Dendritic cell treated with granulocyte-macrophage colony-stimulating factor and Interleukin-4, amounts not matched to agents 40 ng/mL and 50 ng/mL, for 4 days (primary cell): ENCODE measurements around the gene TXNRD2.

Experiments
- H3K27ac Mint-ChIP-seq: one replicate; pipeline ENCODE4 v1.8.0; 2022; ENCODE audit warnings: mild to moderate bottlenecking, mixed read lengths
- H3K27me3 Mint-ChIP-seq: one replicate; pipeline ENCODE4 v1.8.0; 2022; ENCODE audit warnings: mild to moderate bottlenecking, mixed read lengths
- H3K36me3 Mint-ChIP-seq: one replicate; pipeline ENCODE4 v1.8.0; 2022; ENCODE audit warnings: low read depth, mixed read lengths
- H3K4me1 Mint-ChIP-seq: one replicate; pipeline ENCODE4 v1.8.0; 2022; ENCODE audit warnings: low read depth, mixed read lengths
- H3K4me3 Mint-ChIP-seq: one replicate; pipeline ENCODE4 v1.8.0; 2022; ENCODE audit warnings: mild to moderate bottlenecking, moderate library complexity, mixed read lengths
- H3K9me3 Mint-ChIP-seq: one replicate; pipeline ENCODE4 v1.8.0; 2022; ENCODE audit warnings: mixed read lengths
- intact Hi-C: fragments of 100-400 bp; cut with micrococcal nuclease; formaldehyde crosslinking; loops from one replicate; pipeline ENCODE4 v1.15.0; 2022

The TXNRD2 gene

GRCh38 chr22:19853879-19854777 is 87.5 kb downstream of the TXNRD2 start:
- peaks cover 42% of the 10 kb centered on the region for H3K4me1 Mint-ChIP-seq
- H3K27me3 Mint-ChIP-seq, result no peaks in the 10 kb centered on the region
- peak overlapping the region; percentile 96 for H3K27ac Mint-ChIP-seq
- peaks cover 55% of the 10 kb centered on the region for H3K36me3 Mint-ChIP-seq
- H3K4me3 Mint-ChIP-seq, result peak overlapping the region; percentile 93
- H3K9me3 Mint-ChIP-seq, result no peaks in the 10 kb centered on the region
- intact Hi-C loops, result no loop called here

GRCh38 chr22:19853058-19853878 is 88.3 kb downstream of the TXNRD2 start:
- peaks cover 42% of the 10 kb centered on the region for H3K4me1 Mint-ChIP-seq
- H3K27me3 Mint-ChIP-seq, result no peaks in the 10 kb centered on the region
- intact Hi-C loops, result no loop called here

GRCh38 chr22:19852177-19852781 is 89.3 kb downstream of the TXNRD2 start:
- Mint-ChIP-seq H3K27me3 (no peaks in the 10 kb centered on the region), H3K36me3 (peaks cover 61% of the 10 kb centered on the region), H3K9me3 (no peaks in the 10 kb centered on the region), H3K4me1 (peaks cover 42% of the 10 kb centered on the region), H3K4me3 (no peak overlapping the region), H3K27ac (no peak overlapping the region)
- intact Hi-C loops, result no loop called here

More at GRCh38 chr22:19853058-19853878, 88.3 kb downstream of the TXNRD2 start:
- Mint-ChIP-seq H3K9me3 (no peaks in the 10 kb centered on the region), H3K27ac (peak overlapping the region; percentile 96), H3K4me3 (peak overlapping the region; percentile 93), H3K36me3 (peaks cover 55% of the 10 kb centered on the region)

GRCh38 chr22:19851291-19852176 is 90.1 kb downstream of the TXNRD2 start:
- no peaks in the 10 kb centered on the region for H3K27me3 Mint-ChIP-seq
- peaks cover 42% of the 10 kb centered on the region for H3K4me1 Mint-ChIP-seq
- no peak overlapping the region for H3K27ac Mint-ChIP-seq
- peaks cover 66% of the 10 kb centered on the region for H3K36me3 Mint-ChIP-seq
- intact Hi-C loops, result no loop called here
- no peaks in the 10 kb centered on the region for H3K9me3 Mint-ChIP-seq
- no peak overlapping the region for H3K4me3 Mint-ChIP-seq

GRCh38 chr22:19850763-19851109 is 90.9 kb downstream of the TXNRD2 start:
- no peak overlapping the region for H3K27ac Mint-ChIP-seq
- intact Hi-C loops, result no loop called here
- H3K36me3 Mint-ChIP-seq, result peaks cover 66% of the 10 kb centered on the region
- no peaks in the 10 kb centered on the region for H3K27me3 Mint-ChIP-seq
- H3K4me1 Mint-ChIP-seq, result peaks cover 40% of the 10 kb centered on the region
- no peak overlapping the region for H3K4me3 Mint-ChIP-seq
- no peaks in the 10 kb centered on the region for H3K9me3 Mint-ChIP-seq

GRCh38 chr22:19849835-19850762 is 91.5 kb downstream of the TXNRD2 start:
- Mint-ChIP-seq H3K4me1 (peaks cover 40% of the 10 kb centered on the region), H3K27me3 (no peaks in the 10 kb centered on the region), H3K36me3 (peaks cover 63% of the 10 kb centered on the region), H3K4me3 (no peak overlapping the region), H3K27ac (no peak overlapping the region), H3K9me3 (no peaks in the 10 kb centered on the region)
- intact Hi-C loops, result no loop called here

GRCh38 chr22:19848298-19849224 is 93.1 kb downstream of the TXNRD2 start:
- Mint-ChIP-seq H3K4me1 (peaks cover 47% of the 10 kb centered on the region), H3K27ac (no peak overlapping the region)
- intact Hi-C loops, result no loop called here

GRCh38 chr22:19847345-19847632 is 94.3 kb downstream of the TXNRD2 start:
- H3K9me3 Mint-ChIP-seq, result no peaks in the 10 kb centered on the region
- H3K4me1 Mint-ChIP-seq, result peaks cover 38% of the 10 kb centered on the region
- intact Hi-C loops, result no loop called here
- peaks cover 39% of the 10 kb centered on the region for H3K36me3 Mint-ChIP-seq
- H3K27ac Mint-ChIP-seq, result no peak overlapping the region
- no peaks in the 10 kb centered on the region for H3K27me3 Mint-ChIP-seq
- no peak overlapping the region for H3K4me3 Mint-ChIP-seq

More at GRCh38 chr22:19848298-19849224, 93.1 kb downstream of the TXNRD2 start:
- Mint-ChIP-seq H3K4me3 (no peak overlapping the region), H3K27me3 (no peaks in the 10 kb centered on the region), H3K9me3 (no peaks in the 10 kb centered on the region), H3K36me3 (peaks cover 50% of the 10 kb centered on the region)

GRCh38 chr22:19846620-19847344 is 94.8 kb downstream of the TXNRD2 start:
- H3K9me3 Mint-ChIP-seq, result no peaks in the 10 kb centered on the region
- no peak overlapping the region for H3K4me3 Mint-ChIP-seq
- peaks cover 33% of the 10 kb centered on the region for H3K4me1 Mint-ChIP-seq
- no peaks in the 10 kb centered on the region for H3K27me3 Mint-ChIP-seq
- no peak overlapping the region for H3K27ac Mint-ChIP-seq
- H3K36me3 Mint-ChIP-seq, result peaks cover 34% of the 10 kb centered on the region
- intact Hi-C loops, result no loop called here

GRCh38 chr22:19845054-19845722 is 96.4 kb downstream of the TXNRD2 start:
- intact Hi-C loops, result no loop called here
- Mint-ChIP-seq H3K27me3 (no peaks in the 10 kb centered on the region), H3K4me3 (peak overlapping the region; percentile 57), H3K27ac (peak overlapping the region; percentile 92), H3K4me1 (peaks cover 29% of the 10 kb centered on the region), H3K9me3 (no peaks in the 10 kb centered on the region), H3K36me3 (peaks cover 18% of the 10 kb centered on the region)
